ENCODE data around the gene DCP1A.
"Not testable (repeated sequence)": the region's sequence is repeated elsewhere in the genome, so short reads cannot be mapped to it uniquely, and the experiment has no call there.

Gene DCP1A

GRCh38 chr3:53328746-53329145 is 18.6 kb downstream of the DCP1A start:
- no peak for DNase-seq

GRCh38 chr3:53327986-53328385 is 19.4 kb downstream of the DCP1A start:
- DNase-seq, result peak; percentile 31 to 72 (median 66)

- DNase-seq, result no peak
Measured at GRCh38 chr3:53324105-53324504, 23.2 kb downstream of the DCP1A start.

DNA sequence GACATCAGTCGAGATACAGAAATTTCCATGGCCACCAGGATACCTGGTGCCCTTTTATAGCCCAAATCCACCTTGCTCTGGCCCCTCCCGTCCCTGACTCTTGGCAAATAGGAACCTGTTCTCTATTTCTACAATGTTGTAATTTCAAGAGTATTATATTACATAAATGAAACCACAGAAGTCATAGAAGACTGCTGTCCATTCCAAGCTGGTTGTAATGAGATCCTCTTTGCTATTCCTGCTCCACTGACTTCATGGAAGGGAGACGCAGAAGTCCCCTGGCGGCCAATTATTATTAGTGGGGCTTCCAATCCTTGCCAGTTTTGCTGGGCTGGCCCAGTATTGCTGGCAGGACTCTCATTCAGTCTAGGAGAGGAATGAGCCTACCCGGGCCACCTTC is 26.6 kb downstream of the DCP1A start:
- DNase-seq, result peak in 1 of 4 experiments; percentile 7

DNA sequence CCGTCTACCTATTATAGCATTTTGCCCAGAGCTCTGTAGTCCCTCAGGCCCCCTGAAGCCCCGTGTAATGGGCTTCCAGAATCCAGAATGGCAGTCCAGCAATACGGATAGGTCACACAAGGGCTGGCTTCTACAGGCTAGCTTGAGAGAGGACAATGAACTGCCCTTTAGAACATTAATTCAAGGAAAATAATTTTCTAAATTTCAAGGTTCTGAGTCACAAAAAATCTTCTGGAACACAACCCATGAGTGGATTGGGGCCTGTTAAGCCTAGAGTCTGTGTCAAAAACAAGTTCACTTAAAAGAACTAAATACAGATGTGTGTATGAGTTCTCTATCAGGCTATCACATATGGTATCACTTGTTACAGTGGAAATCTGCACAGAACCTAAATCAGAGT is 28.8 kb downstream of the DCP1A start:
- DNase-seq, result no peak

DNA sequence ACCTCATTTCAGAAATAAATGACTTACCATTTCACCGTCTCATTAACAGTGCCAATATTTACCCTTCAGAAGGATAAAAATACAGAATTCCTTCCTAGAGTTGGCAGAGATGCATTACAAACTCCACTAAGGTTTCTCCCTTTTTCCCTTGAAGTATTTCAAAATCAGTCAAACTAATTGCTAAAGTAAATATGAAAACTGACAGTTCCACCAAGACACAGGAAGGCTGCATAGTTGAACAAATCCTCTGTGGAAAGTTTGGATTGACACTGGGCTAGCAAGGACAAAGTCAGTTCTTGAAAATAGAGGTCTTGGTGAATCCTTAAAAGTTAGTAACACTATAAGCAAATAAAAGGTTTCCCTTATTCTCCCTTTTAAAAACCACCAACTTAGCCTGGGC is 34.5 kb downstream of the DCP1A start:
- DNase-seq, result no peak

GRCh38 chr3:53311882-53312281 is 35.5 kb downstream of the DCP1A start:
- DNase-seq, result no peak

DNA sequence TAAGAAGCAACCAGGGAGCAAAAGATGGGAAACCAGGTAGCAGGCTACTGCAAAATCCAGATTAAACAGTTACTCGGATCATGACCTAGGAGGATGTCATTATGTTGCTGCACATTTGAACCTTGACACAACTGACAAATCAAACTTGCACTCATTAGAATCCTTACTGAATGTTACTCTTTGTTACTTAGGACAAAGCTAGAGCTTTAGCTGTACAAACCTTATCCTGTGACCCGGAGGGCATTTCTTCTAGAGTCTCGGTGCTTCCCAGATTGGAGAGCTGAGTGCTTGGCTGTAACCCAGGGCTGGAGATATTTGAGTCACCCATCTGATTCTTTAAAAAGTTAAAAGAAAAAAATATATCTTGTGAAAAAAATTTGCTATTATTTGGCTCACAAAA is 43.4 kb downstream of the DCP1A start:
- no peak for DNase-seq

DNA sequence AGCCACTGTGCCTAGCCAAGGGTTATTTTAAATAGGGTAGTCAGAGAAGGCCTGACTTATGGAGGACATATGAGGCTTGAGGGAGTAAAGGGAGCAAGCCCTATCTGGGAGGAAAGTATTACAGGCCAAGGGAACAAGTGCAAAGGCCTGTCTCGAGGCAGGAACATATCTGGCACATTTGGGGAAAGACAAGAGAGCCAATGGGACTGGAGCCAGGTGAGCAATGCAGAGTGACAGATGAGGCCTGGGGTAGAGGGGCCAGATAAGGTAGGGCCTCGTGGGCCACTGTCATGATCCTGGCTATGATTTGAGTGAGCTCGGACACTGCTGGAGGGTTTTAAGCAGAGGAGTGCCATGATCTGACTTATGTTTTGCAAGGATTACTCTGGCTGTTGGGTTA is 43.8 kb downstream of the DCP1A start:
- DNase-seq, result no peak

DNA sequence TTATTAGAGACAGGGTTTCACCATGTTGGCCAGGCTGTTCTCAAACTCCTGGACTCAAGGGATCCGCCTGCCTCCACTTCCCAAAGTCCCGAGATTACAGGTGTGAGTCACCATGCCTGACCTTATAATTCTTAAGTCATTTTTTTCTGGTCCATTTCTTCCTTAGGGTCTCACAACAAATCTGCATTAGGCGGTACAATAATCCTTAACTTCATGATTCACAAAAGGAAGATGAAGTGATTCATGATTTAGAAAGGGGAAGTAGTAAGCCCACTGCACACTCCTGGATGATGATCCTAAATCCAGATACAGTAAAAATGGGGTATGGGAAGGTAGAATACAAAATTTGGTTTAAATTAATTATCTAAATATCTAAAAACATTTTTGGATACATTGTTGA is 46.5 kb downstream of the DCP1A start:
- DNase-seq, result peak in 2 of 4 experiments; percentile 25 to 36

DNA sequence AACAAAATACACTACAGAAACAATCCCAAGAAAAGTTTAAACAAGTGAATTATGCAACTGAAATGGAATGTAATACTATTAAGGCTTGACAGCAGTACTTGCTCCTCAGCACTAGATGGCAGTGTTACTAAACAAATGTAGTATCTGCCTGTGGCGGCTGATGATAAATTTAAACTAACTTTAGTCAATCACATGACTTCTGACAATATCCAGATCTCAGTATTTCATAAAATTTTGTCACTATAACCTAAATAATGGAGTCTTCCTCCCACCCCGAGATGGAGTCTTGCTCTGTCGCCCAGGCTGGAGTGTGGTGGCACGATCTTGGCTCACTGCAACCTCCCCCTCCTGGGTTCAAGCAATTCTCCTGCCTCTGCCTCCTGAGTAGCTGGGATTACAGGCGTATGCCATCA is 47.7 kb downstream of the DCP1A start:
- DNase-seq, result peak; percentile 23 to 86 (median 70)

GRCh38 chr3:53295410-53295809 is 51.9 kb downstream of the DCP1A start:
- DNase-seq, result no peak

DNA sequence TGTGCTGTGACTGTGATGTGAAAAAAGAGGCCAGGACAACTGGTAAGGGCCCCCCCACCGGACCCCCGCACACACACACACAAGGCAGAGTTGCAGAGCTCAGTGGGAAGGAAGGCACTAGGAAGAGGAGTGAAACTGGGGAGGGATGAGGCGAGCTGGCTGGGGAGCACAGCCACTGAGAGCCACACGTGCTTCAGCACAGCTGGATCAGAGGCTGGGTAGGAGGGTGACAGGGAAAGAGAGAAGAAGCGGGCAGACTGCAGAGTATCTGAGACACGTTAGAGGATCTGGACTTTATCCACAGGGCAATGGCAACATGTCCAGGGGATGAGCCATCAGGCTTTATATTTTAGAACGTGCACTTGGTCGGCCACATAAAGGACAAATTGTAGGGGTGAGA is 53.5 kb downstream of the DCP1A start:
- DNase-seq, result no peak

DNA sequence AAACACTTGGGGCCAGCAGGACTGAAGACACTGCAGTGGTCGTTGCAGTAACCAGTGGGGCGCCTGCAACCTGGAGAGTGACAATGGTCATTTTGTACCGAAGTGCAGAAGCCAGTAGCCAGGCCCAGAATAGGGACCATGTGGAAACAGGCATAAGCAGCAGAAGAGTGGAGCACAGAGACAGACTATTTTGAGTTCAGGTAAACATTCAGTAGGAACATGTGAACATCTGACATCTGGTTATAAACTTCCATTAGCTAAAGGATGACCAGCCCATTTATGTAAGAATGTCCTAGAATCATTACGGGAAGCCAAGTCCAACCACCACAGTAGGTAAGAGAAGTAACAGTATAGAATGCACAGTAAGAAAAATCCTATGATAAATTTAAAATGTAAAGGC is 59.1 kb downstream of the DCP1A start:
- no peak for DNase-seq

- DNase-seq, result peak; percentile 25 to 59 (median 56)
Measured at GRCh38 chr3:53287131-53287629, 60.2 kb downstream of the DCP1A start.

- no peak for DNase-seq
Measured at GRCh38 chr3:53286727-53287126, 60.6 kb downstream of the DCP1A start.

- no peak for DNase-seq
Measured at GRCh38 chr3:53282581-53282980, 64.8 kb downstream of the DCP1A start.

- no peak for DNase-seq
Measured at GRCh38 chr3:53278667-53279066, 68.7 kb downstream of the DCP1A start.

GRCh38 chr3:53274938-53275605 is 72.3 kb downstream of the DCP1A start:
- no peak for DNase-seq

GRCh38 chr3:53273146-53273670 is 74.1 kb downstream of the DCP1A start:
- no peak for DNase-seq

DNA sequence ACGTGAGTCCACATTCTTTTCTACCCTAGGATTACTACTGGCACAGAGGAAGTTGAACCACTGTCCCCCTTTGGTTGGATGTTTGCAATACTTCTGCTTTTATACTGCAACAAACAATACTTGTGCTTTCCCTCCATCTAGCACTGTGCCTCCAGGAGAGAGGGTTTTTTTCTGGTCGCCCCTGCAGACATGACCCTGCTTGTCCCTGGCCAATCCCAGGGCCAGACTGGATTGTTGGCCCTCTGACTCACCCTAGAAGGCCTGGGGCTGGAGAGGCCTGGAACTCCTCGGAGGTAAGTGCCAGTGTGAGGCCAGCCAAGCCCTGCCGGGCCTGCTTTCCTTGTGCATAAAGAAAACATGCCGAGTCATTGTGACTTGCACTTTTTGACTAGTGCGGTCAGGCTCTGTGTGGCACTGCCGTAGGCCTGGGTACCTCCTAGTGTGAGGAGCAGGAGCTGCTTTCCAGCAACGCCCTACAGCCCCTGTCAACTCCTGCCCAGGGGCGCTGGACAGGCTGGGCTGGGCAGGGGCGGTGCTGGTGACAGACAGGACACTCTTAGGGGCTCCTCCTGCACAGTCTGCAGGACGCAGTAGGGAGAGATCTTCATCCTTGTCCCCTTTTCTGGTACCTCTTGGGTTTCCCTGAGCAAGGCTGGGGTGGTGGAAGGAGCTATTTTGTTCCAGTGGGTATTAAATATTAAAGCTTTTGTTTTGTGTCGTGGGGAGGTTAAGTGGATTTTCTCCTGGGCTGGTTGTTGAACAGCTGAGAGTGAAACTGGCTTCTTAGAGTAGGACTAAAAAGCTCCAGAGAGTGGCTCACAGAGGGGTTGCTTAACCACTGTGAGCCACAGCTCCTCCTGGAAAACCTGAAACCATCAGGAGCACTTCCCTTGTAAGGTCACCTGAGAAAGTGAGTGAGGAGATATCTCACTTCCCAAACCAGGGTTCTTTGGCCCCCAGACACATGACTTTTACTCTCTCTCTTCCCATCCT is 77.2 kb downstream of the DCP1A start:
- peak; percentile 88 to 94 (median 91) for DNase-seq

GRCh38 chr3:53269193-53269592 is 78.2 kb downstream of the DCP1A start:
- not testable (repeated sequence) for DNase-seq

DNA sequence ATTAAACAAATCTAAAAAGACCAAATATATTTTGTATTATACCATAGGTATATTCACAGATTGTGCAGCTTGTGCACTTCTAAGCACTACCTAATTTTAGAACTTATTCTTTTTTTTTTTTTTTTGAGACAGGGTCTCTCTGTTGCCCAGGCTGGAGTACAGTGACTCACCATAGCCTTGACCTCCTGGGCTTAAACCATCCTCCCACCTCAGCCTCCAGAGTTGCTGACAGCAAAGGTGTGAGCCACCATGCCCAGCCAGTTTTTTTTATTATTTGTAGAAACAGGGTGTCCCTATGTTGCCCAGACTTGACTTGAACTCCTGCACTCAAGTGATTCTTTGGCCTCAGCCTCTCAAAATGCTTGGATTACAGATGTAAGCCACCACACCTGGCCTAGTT is 79.6 kb downstream of the DCP1A start:
- no peak for DNase-seq

All from suppressor macrophage (primary cell).